ENCODE measurements around the gene CFAP210. TPM values are rescaled to one million over a fixed set of nuclear protein-coding genes. Genes with fewer than 3 reads are reported as not detected.

CFAP210 gene
- total RNA-seq, 6 donors from 2014 or later, result 1.4 to 14.7 (median 2.6) TPM; not detected in 1

DNA sequence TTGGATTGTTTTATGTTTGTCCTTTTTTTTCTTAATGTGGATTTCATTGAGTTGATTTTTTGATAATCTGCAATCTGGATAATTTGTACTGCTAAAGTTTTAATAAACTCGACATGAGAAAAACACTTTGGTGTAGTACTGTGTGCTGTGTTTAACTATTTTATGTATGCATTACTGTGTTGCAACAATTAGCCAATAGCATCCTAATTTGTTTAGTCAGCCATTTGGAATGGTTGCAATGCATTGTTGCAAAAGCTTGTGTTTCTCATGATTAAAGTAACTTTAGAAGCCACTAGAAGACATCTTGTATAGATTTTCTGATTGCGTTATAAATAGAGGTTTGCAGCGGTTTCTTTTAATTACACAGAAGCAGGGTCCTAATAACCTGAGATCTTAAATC, 56.6 kb downstream of the CFAP210 start:
- Histone ChIP-seq H3K4me1 (no peaks in the 10 kb centered on the region), H3K27me3 (no peaks in the 10 kb centered on the region), H3K27ac (no peak overlapping the region), H3K4me3 (no peak overlapping the region), H3K9me3 (no peaks in the 10 kb centered on the region), H3K36me3 (peaks cover 8 to 51% (median 36%) of the 10 kb centered on the region in 4 donors)
- DNase-seq (no peak), ATAC-seq (ENCODE audit: low FRiP score in 2 of 2) (no peak)
- 90 to 97% methylated on average over 3 of the region's 3 CpGs for WGBS, 2 donors
- TF ChIP-seq POLR2A (IDR thresholded peaks at IDR 0.05), result no peak
- no peak for TF ChIP-seq EP300 (IDR thresholded peaks at IDR 0.05)
- TF ChIP-seq, protein P1, sequence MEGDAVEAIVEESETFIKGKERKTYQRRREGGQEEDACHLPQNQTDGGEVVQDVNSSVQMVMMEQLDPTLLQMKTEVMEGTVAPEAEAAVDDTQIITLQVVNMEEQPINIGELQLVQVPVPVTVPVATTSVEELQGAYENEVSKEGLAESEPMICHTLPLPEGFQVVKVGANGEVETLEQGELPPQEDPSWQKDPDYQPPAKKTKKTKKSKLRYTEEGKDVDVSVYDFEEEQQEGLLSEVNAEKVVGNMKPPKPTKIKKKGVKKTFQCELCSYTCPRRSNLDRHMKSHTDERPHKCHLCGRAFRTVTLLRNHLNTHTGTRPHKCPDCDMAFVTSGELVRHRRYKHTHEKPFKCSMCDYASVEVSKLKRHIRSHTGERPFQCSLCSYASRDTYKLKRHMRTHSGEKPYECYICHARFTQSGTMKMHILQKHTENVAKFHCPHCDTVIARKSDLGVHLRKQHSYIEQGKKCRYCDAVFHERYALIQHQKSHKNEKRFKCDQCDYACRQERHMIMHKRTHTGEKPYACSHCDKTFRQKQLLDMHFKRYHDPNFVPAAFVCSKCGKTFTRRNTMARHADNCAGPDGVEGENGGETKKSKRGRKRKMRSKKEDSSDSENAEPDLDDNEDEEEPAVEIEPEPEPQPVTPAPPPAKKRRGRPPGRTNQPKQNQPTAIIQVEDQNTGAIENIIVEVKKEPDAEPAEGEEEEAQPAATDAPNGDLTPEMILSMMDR (IDR thresholded peaks at IDR 0.05), result no peak
- TF ChIP-seq POLR2AphosphoS5 (IDR thresholded peaks at IDR 0.05), result no peak

GRCh38 chr2:169636440-169637097, 57.6 kb downstream of the CFAP210 start:
- Histone ChIP-seq H3K36me3 (peaks cover 8 to 62% (median 37%) of the 10 kb centered on the region in 4 donors), H3K27me3 (no peaks in the 10 kb centered on the region), H3K4me3 (no peak overlapping the region), H3K9me3 (no peaks in the 10 kb centered on the region), H3K4me1 (no peaks in the 10 kb centered on the region), H3K27ac (no peak overlapping the region)
- TF ChIP-seq, protein P1 (IDR thresholded peaks at IDR 0.05), result no peak
- no peak for TF ChIP-seq EP300 (IDR thresholded peaks at IDR 0.05)
- 93 to 97% methylated on average over 8 of the region's 8 CpGs for WGBS, 2 donors
- DNase-seq (no peak), ATAC-seq (ENCODE audit: low FRiP score in 2 of 2) (no peak)

GRCh38 chr2:169625781-169626180, 68.4 kb downstream of the CFAP210 start:
- no peaks in the 10 kb centered on the region for H3K27me3 ChIP-seq
- WGBS, 2 donors, result 80 to 87% methylated on average over 3 of the region's 3 CpGs
- DNase-seq, result no peak
- H3K36me3 ChIP-seq, result peaks cover 0 to 43% (median 4%) of the 10 kb centered on the region in 4 donors
- no peak overlapping the region for H3K4me3 ChIP-seq
- H3K9me3 ChIP-seq, result no peaks in the 10 kb centered on the region
- TF ChIP-seq, protein P1 (IDR thresholded peaks at IDR 0.05), result no peak
- TF ChIP-seq EP300 (IDR thresholded peaks at IDR 0.05) (no peak), POLR2AphosphoS5 (IDR thresholded peaks at IDR 0.05) (no peak), POLR2A (IDR thresholded peaks at IDR 0.05) (no peak)
- no peak for ATAC-seq (ENCODE audit: low FRiP score in 2 of 2)
- no peaks in the 10 kb centered on the region for H3K4me1 ChIP-seq
- no peak overlapping the region for H3K27ac ChIP-seq

GRCh38 chr2:169623235-169623634, 71.0 kb downstream of the CFAP210 start:
- no peaks in the 10 kb centered on the region for H3K9me3 ChIP-seq
- H3K4me1 ChIP-seq, result no peaks in the 10 kb centered on the region
- no peak overlapping the region for H3K27ac ChIP-seq
- WGBS, 2 donors, result 87 to 92% methylated on average over 4 of the region's 4 CpGs
- ATAC-seq (ENCODE audit: low FRiP score in 2 of 2), result no peak
- DNase-seq, result no peak
- TF ChIP-seq EP300 (IDR thresholded peaks at IDR 0.05), result no peak
- no peak for TF ChIP-seq POLR2A (IDR thresholded peaks at IDR 0.05)
- no peak for TF ChIP-seq POLR2AphosphoS5 (IDR thresholded peaks at IDR 0.05)
- TF ChIP-seq, protein P1 (IDR thresholded peaks at IDR 0.05), result no peak
- no peaks in the 10 kb centered on the region for H3K27me3 ChIP-seq
- H3K4me3 ChIP-seq, result no peak overlapping the region
- peaks cover 0 to 52% (median 4%) of the 10 kb centered on the region in 4 donors for H3K36me3 ChIP-seq

DNA sequence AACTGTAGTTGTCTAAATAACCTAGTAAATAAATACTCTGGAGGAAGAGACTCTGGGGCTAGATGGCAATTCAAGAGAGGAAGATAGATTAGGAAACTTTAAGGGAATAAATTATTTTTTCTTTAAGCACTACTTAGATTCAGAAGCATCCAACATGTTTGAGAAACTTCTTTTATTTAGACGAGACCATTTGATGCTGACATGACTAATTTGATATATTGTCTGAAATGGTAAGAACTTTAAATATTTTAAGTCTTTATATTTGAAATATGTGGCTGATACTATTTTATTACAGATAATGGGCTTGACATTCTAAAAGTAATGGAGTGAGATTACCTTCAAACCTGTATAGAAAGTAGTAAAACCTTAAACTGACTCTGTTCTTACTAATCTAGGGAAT, 73.7 kb downstream of the CFAP210 start:
- H3K27ac ChIP-seq, result no peak overlapping the region
- peaks cover 2 to 62% (median 13%) of the 10 kb centered on the region in 4 donors for H3K36me3 ChIP-seq
- TF ChIP-seq, protein P1 (IDR thresholded peaks at IDR 0.05), result no peak
- no peaks in the 10 kb centered on the region for H3K4me1 ChIP-seq
- H3K4me3 ChIP-seq, result no peak overlapping the region
- WGBS, 2 donors, result 90% methylated on average over 1 of the region's 1 CpG
- DNase-seq (no peak), ATAC-seq (ENCODE audit: low FRiP score in 2 of 2) (no peak)
- H3K27me3 ChIP-seq, result no peaks in the 10 kb centered on the region
- no peaks in the 10 kb centered on the region for H3K9me3 ChIP-seq

All from upper lobe of left lung (tissue), 6 donors.